ENCODE results near the gene RELN. TPM values are rescaled to one million over a fixed set of nuclear protein-coding genes. Genes with fewer than 3 reads are reported as not detected.

The RELN gene
- total RNA-seq, 1 experiment from 2014 or later = 0.20 TPM

- POLR2A ChIA-PET = no interaction called here
- TF ChIP-seq STAT6 (CRISPR knock-in tag; conservative IDR thresholded peaks at IDR 0.05; ENCODE audit: low read depth) = no peak
- no peak for TF ChIP-seq RELA (CRISPR knock-in tag; IDR thresholded peaks at IDR 0.05; ENCODE audit: borderline replicate concordance)
Measured at GRCh38 chr7:104007614-104008013, 18.2 kb upstream of the RELN start.

GRCh38 chr7:104005197-104005596 lies 15.7 kb upstream of the RELN start:
- ChIA-PET POLR2A (no interaction called here), CTCF (no interaction called here)
- DNase-seq (ENCODE audit: low spot score) = no peak
- no peaks in the 10 kb centered on the region for H3K36me3 Mint-ChIP-seq
- H3K9me3 Mint-ChIP-seq = no peaks in the 10 kb centered on the region
- no peak overlapping the region for H3K27ac Mint-ChIP-seq
- no peak overlapping the region for H3K4me3 Mint-ChIP-seq
- H3K27me3 Mint-ChIP-seq (ENCODE audit: low read depth) = no peaks in the 10 kb centered on the region
- ATAC-seq = peak; percentile 69
- no peak for TF ChIP-seq SOX15 (CRISPR knock-in tag; IDR thresholded peaks at IDR 0.05)
- no peak for TF ChIP-seq FOXK1 (CRISPR knock-in tag; IDR thresholded peaks at IDR 0.05)
- no peak for TF ChIP-seq ZNF671 (CRISPR knock-in tag; IDR thresholded peaks at IDR 0.05)
- TF ChIP-seq E2F1 (CRISPR knock-in tag; IDR thresholded peaks at IDR 0.05) = no peak
- TF ChIP-seq NR2C2 (CRISPR knock-in tag; IDR thresholded peaks at IDR 0.05) = no peak
- no peak for TF ChIP-seq CTCF (IDR thresholded peaks at IDR 0.05)
- no peak for TF ChIP-seq RORB (CRISPR knock-in tag; IDR thresholded peaks at IDR 0.05)
- TF ChIP-seq RELA (CRISPR knock-in tag; IDR thresholded peaks at IDR 0.05; ENCODE audit: borderline replicate concordance) = no peak
- no peak for TF ChIP-seq NFATC4 (CRISPR knock-in tag; IDR thresholded peaks at IDR 0.05)
- no peak for TF ChIP-seq ERG (CRISPR knock-in tag; IDR thresholded peaks at IDR 0.05)
- TF ChIP-seq TEAD1 (CRISPR knock-in tag; IDR thresholded peaks at IDR 0.05) = no peak
- TF ChIP-seq HMGA2 (CRISPR knock-in tag; IDR thresholded peaks at IDR 0.05) = no peak
- TF ChIP-seq CDX4 (CRISPR knock-in tag; IDR thresholded peaks at IDR 0.05; ENCODE audit: borderline replicate concordance) = no peak
- TF ChIP-seq EMX1 (CRISPR knock-in tag; IDR thresholded peaks at IDR 0.05) = no peak
- no peak for TF ChIP-seq CREM (CRISPR knock-in tag; IDR thresholded peaks at IDR 0.05)
- TF ChIP-seq ZNF232 (CRISPR knock-in tag; IDR thresholded peaks at IDR 0.05) = no peak
- TF ChIP-seq ZSCAN18 (CRISPR knock-in tag; IDR thresholded peaks at IDR 0.05) = no peak
- peaks cover 4% of the 10 kb centered on the region; the same call in 1 of the 2 replicates for H3K4me1 Mint-ChIP-seq

More at GRCh38 chr7:104007614-104008013, 18.2 kb upstream of the RELN start:
- peaks cover 4% of the 10 kb centered on the region; the same call in 1 of the 2 replicates for H3K4me1 Mint-ChIP-seq
- no peak for ATAC-seq
- H3K27me3 Mint-ChIP-seq (ENCODE audit: low read depth) = no peaks in the 10 kb centered on the region
- no peaks in the 10 kb centered on the region for H3K36me3 Mint-ChIP-seq
- no peaks in the 10 kb centered on the region for H3K9me3 Mint-ChIP-seq
- H3K27ac Mint-ChIP-seq = no peak overlapping the region
- H3K4me3 Mint-ChIP-seq = no peak overlapping the region
- CTCF ChIA-PET = no interaction called here
- DNase-seq (ENCODE audit: low spot score) = no peak
